ENCODE results near the gene HBZ. TPM values are rescaled to one million over a fixed set of nuclear protein-coding genes. Genes with fewer than 3 reads are reported as not detected.

HBZ gene
- total RNA-seq, 1 donor from 2014 or later, result not detected

- Histone ChIP-seq H3K36me3 (no peaks in the 10 kb centered on the region), H3K9me3 (replicated peaks) (no peaks in the 10 kb centered on the region), H3K27me3 (ENCODE audit: low read depth) (peaks cover 73% of the 10 kb centered on the region), H3K4me3 (peak overlapping the region; percentile 50), H3K27ac (replicated peaks) (no peak overlapping the region), H3K4me1 (peaks cover 23% of the 10 kb centered on the region)
- no peak for TF ChIP-seq CTCF (IDR thresholded peaks at IDR 0.05; ENCODE audit: borderline replicate concordance)
- intact Hi-C loops (cut with micrococcal nuclease), result no loop called here
- DNase-seq, result no peak
These were observed 12.5 kb downstream of the HBZ start for GRCh38 chr16:164827-165538.

- DNase-seq, result no peak
- peaks cover 23% of the 10 kb centered on the region for H3K4me1 ChIP-seq
- H3K9me3 ChIP-seq (replicated peaks), result no peaks in the 10 kb centered on the region
- H3K36me3 ChIP-seq, result no peaks in the 10 kb centered on the region
- intact Hi-C loops (cut with micrococcal nuclease), result no loop called here
- no peak within 1 kb of the TSS for H3K27ac ChIP-seq (replicated peaks)
- peak within 1 kb of the TSS; percentile 50 for H3K4me3 ChIP-seq
- peaks cover 80% of the 10 kb centered on the region for H3K27me3 ChIP-seq (ENCODE audit: low read depth)
- TF ChIP-seq CTCF (IDR thresholded peaks at IDR 0.05; ENCODE audit: borderline replicate concordance), result no peak
These were observed 13.3 kb downstream of the HBZ start, which contains the start of gene HBM for GRCh38 chr16:165539-166374. HBM (plus strand) TSS chr16:165978; CDS start chr16:165998, 20 bp downstream.

- intact Hi-C loops (cut with micrococcal nuclease), result no loop called here
- Histone ChIP-seq H3K27me3 (ENCODE audit: low read depth) (peaks cover 80% of the 10 kb centered on the region), H3K27ac (replicated peaks) (no peak overlapping the region), H3K36me3 (no peaks in the 10 kb centered on the region), H3K9me3 (replicated peaks) (no peaks in the 10 kb centered on the region), H3K4me1 (peaks cover 23% of the 10 kb centered on the region), H3K4me3 (peak overlapping the region; percentile 50)
- TF ChIP-seq CTCF (IDR thresholded peaks at IDR 0.05; ENCODE audit: borderline replicate concordance), result no peak
- DNase-seq, result no peak
These were observed 14.1 kb downstream of the HBZ start for GRCh38 chr16:166375-167121.

GRCh38 chr16:167122-167690 is 14.8 kb downstream of the HBZ start:
- no peaks in the 10 kb centered on the region for H3K9me3 ChIP-seq (replicated peaks)
- intact Hi-C loops (cut with micrococcal nuclease), result no loop called here
- H3K4me3 ChIP-seq, result no peak overlapping the region
- H3K4me1 ChIP-seq, result peaks cover 23% of the 10 kb centered on the region
- H3K27me3 ChIP-seq (ENCODE audit: low read depth), result peaks cover 78% of the 10 kb centered on the region
- no peak overlapping the region for H3K27ac ChIP-seq (replicated peaks)
- TF ChIP-seq CTCF (IDR thresholded peaks at IDR 0.05; ENCODE audit: borderline replicate concordance), result no peak
- H3K36me3 ChIP-seq, result no peaks in the 10 kb centered on the region
- DNase-seq, result no peak

GRCh38 chr16:168424-168823 is 16.0 kb downstream of the HBZ start:
- no peak overlapping the region for H3K27ac ChIP-seq (replicated peaks)
- H3K36me3 ChIP-seq, result no peaks in the 10 kb centered on the region
- H3K4me3 ChIP-seq, result no peak overlapping the region
- intact Hi-C loops (cut with micrococcal nuclease), result no loop called here
- no peak for TF ChIP-seq CTCF (IDR thresholded peaks at IDR 0.05; ENCODE audit: borderline replicate concordance)
- peaks cover 74% of the 10 kb centered on the region for H3K27me3 ChIP-seq (ENCODE audit: low read depth)
- DNase-seq, result no peak
- H3K4me1 ChIP-seq, result peaks cover 23% of the 10 kb centered on the region
- H3K9me3 ChIP-seq (replicated peaks), result no peaks in the 10 kb centered on the region
